ENCODE results near the gene HMCN1.

The HMCN1 gene

DNA sequence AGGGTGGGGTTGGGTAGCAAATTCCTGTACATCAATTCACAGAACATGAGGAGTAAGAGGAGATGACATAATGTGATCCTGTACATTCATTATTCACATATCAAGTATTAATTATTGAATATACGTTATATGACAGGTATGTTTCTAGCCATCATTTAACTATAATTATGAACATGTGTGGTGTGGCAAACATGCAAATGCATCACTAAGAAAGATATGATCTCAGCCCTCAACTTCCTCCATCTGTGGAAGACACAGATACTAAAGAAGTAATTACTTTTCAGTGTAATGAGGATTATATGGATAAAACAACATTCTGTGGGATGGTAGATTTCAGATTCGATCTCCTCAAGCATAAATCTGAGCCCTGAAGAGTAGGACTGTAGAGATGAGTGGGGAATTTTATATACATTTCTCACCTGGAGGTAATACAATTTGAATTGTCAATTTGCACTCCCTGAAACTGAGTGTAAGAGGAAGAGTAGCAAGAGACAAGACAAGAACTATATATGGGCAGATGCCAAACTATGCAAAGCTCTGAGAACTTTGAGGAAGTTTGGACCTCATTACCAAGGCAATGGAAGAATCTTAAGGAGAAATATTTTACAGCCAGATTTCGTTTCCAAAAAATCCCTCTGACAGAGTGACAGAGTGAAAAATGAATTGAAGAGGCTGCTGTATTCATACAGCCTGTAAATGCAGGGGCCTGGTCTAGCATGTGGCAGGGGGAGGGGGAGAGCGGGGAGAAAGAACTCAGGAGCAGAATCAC, 365.3 kb downstream of the HMCN1 start:
- no peak for DNase-seq
- TF ChIP-seq POLR2A (IDR thresholded peaks at IDR 0.05; ENCODE audit: low read length) = no peak
- no peak for TF ChIP-seq GATA1 (IDR thresholded peaks at IDR 0.05; ENCODE audit: low read depth, low read length)

GRCh38 chr1:186102107-186102506, 367.9 kb downstream of the HMCN1 start:
- no peak for DNase-seq
- TF ChIP-seq GATA1 (IDR thresholded peaks at IDR 0.05; ENCODE audit: low read depth, low read length) (no peak), POLR2A (IDR thresholded peaks at IDR 0.05; ENCODE audit: low read length) (no peak)

DNA sequence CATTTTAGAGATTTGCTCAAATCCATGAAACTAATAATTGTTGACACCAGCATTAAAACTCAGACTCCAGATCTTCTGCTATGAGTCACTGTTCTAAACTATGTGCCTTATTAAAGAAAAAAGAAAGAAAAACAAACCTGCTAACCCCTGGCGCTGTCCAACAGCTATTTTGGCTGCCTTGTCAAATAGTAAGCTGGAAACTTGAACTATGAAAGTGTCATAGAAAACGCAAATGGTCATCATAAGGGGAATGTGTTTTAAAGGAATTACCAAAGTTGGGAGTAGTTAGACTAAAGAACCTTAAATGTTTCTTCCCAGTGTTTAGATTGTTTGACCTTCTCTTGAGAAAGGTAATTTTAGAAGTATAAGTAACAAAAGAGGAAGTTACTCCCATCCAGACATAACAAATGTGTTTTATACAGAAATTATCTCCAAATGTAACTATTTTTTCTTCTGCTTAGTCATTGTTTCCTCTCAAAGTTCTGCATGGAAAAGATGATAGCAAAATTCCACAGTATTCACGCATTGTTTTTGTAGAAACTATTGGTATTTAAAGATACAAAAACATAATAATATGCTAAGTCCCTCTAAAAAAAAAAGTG, 368.5 kb downstream of the HMCN1 start:
- no peak for TF ChIP-seq POLR2A (IDR thresholded peaks at IDR 0.05; ENCODE audit: low read length)
- no peak for TF ChIP-seq GATA1 (IDR thresholded peaks at IDR 0.05; ENCODE audit: low read depth, low read length)
- peak in 1 of 2 experiments; percentile 4 for DNase-seq

DNA sequence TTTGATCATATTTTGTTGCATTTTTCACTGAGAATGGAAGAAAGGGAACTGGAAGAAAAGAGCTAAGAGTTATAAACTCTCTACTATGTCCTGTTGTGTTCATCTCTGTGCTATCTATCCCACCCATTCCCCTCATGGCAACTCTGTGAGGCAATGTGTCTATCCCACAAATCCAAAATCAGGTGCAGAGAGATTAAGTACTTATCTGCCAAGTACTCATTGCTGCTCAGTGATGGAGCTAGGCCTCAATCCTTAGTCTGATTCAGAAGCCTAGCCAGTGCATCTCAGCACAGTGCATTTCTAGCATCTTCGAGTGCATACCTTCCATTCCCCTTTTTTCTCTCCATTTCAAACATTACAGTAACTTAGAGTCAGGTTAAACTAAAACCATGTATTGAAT, 370.3 kb downstream of the HMCN1 start:
- TF ChIP-seq POLR2A (IDR thresholded peaks at IDR 0.05; ENCODE audit: low read length) = no peak
- no peak for TF ChIP-seq GATA1 (IDR thresholded peaks at IDR 0.05; ENCODE audit: low read depth, low read length)
- peak; percentile 47 to 49 for DNase-seq

- TF ChIP-seq POLR2A (IDR thresholded peaks at IDR 0.05; ENCODE audit: low read length) = no peak
- TF ChIP-seq GATA1 (IDR thresholded peaks at IDR 0.05; ENCODE audit: low read depth, low read length) = no peak
- peak; percentile 91 to 93 for DNase-seq
These were observed 378.1 kb downstream of the HMCN1 start for GRCh38 chr1:186112280-186112679.

DNA sequence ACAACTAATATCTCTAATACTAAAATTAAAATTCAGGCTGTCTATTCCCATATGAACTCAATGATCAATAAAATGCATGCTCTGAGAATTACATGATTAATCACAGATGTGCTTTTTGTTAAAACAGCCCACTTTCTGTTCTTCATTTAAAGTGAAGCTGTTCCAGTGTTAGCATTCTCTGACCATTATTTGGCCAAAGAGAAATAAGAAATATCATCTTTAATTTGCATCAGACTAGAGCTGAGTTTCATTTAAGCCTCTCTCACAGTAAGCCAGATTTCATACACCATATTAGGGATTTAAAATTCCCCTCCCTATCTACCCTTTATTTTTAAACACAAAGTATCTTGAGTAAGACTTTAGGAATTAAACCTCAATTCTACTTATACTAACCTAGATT, 379.3 kb downstream of the HMCN1 start:
- no peak for TF ChIP-seq GATA1 (IDR thresholded peaks at IDR 0.05; ENCODE audit: low read depth, low read length)
- no peak for TF ChIP-seq POLR2A (IDR thresholded peaks at IDR 0.05; ENCODE audit: low read length)
- DNase-seq = no peak

DNA sequence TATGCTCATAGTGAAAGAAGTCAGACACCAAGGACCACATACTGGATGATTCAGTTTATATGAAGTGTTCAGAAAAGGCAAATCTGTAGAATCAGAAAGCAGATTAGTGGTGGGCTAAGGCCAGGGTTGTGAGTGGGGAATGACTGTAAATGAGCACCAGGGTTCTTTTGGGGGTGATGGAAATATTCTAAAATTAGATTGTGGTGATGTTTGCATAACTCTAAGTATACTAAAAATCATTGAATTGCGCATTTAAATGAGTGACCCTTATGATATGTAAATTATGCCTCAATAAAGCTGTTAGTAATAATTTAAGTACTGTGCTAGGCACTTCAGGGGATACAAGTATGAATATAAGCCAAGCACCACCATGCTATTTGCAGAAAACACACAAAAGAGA, 384.5 kb downstream of the HMCN1 start:
- no peak for TF ChIP-seq POLR2A (IDR thresholded peaks at IDR 0.05; ENCODE audit: low read length)
- no peak for TF ChIP-seq GATA1 (IDR thresholded peaks at IDR 0.05; ENCODE audit: low read depth, low read length)
- DNase-seq = no peak

DNA sequence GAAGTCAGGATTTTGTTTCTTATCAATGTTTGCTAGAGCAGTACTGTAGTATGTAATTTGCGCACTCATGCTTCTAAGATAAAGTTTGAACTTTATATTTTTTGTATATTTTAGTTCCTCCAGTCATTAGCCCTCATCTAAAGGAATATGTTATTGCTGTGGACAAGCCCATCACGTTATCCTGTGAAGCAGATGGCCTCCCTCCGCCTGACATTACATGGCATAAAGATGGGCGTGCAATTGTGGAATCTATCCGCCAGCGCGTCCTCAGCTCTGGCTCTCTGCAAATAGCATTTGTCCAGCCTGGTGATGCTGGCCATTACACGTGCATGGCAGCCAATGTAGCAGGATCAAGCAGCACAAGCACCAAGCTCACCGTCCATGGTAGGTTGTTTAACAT, 388.6 kb downstream of the HMCN1 start:
- TF ChIP-seq POLR2A (IDR thresholded peaks at IDR 0.05; ENCODE audit: low read length) (no peak), GATA1 (IDR thresholded peaks at IDR 0.05; ENCODE audit: low read depth, low read length) (no peak)

GRCh38 chr1:186125035-186125434, 390.8 kb downstream of the HMCN1 start:
- TF ChIP-seq POLR2A (IDR thresholded peaks at IDR 0.05; ENCODE audit: low read length) (no peak), GATA1 (IDR thresholded peaks at IDR 0.05; ENCODE audit: low read depth, low read length) (no peak)
- DNase-seq = no peak

More for the DNA sequence above, 388.6 kb downstream of the HMCN1 start:
- peak in 1 of 2 experiments; percentile 8 for DNase-seq

- TF ChIP-seq GATA1 (IDR thresholded peaks at IDR 0.05; ENCODE audit: low read depth, low read length) = no peak
- TF ChIP-seq POLR2A (IDR thresholded peaks at IDR 0.05; ENCODE audit: low read length) = no peak
- no peak for DNase-seq
These were observed 391.3 kb downstream of the HMCN1 start for GRCh38 chr1:186125511-186125910.

GRCh38 chr1:186129758-186130157, 395.6 kb downstream of the HMCN1 start:
- no peak for DNase-seq
- no peak for TF ChIP-seq GATA1 (IDR thresholded peaks at IDR 0.05; ENCODE audit: low read depth, low read length)
- TF ChIP-seq POLR2A (IDR thresholded peaks at IDR 0.05; ENCODE audit: low read length) = no peak

DNA sequence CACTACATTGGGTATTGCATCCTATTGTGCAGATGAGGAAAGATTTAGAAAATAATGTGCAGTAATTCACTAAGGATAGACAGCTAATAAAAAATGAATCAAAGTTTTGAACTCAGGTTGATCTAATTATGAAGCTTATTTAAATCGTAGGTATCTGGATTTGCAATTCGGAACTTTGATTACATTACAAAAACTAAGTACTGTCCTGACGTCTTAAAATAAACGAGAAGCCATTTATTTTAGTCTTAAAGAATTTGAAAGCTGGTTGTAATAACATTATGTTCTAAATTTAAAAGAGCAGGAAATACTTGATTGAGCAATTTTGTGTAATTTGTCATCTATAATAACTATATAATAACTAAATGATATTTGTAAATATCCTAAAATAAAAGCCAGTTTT, 404.9 kb downstream of the HMCN1 start:
- no peak for TF ChIP-seq POLR2A (IDR thresholded peaks at IDR 0.05; ENCODE audit: low read length)
- TF ChIP-seq GATA1 (IDR thresholded peaks at IDR 0.05; ENCODE audit: low read depth, low read length) = no peak
- no peak for DNase-seq

GRCh38 chr1:186139701-186140100, 405.5 kb downstream of the HMCN1 start:
- DNase-seq = no peak
- no peak for TF ChIP-seq GATA1 (IDR thresholded peaks at IDR 0.05; ENCODE audit: low read depth, low read length)

DNA sequence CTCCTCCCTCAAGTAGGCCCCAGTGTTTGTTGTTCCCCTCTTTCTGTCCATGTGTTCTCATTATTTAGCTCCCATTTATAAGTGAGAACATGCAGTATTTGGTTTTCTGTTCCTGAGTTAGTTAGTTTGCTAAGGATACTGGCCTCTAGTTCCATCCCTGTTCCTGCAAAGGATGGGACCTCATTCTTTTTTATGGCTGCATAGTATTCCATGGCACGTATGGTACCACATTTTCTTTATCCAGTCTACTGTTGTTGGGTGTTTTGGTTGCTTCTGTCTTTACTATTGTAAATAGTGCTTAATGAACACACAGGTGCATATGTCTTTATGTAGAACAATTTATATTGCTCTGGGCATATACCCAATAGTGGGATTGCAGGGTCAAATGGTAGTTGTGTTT, 408.0 kb downstream of the HMCN1 start:
- DNase-seq = no peak
- no peak for TF ChIP-seq POLR2A (IDR thresholded peaks at IDR 0.05; ENCODE audit: low read length)
- no peak for TF ChIP-seq GATA1 (IDR thresholded peaks at IDR 0.05; ENCODE audit: low read depth, low read length)

DNA sequence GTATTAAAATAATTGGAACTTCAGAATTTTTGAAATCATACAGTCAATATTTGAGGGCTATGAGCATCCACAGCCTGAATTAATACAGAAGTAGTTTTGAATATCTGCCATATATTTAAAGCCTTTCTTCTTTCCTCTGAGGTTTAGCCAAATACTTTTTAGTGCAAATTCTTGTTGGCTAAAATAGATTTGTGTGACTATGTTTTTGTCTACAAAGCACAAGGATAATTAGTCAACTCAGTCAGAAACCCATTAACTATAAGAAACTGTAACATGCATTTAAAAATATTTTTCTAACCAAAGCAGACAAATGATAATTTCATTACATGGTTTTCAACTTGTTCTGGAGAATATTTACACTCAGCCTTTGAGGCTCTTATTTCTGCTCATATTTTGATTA, 408.7 kb downstream of the HMCN1 start:
- DNase-seq = no peak
- TF ChIP-seq GATA1 (IDR thresholded peaks at IDR 0.05; ENCODE audit: low read depth, low read length) (no peak), POLR2A (IDR thresholded peaks at IDR 0.05; ENCODE audit: low read length) (no peak)
